K562 (cell line): ENCODE results near the gene TEX54. TPM values are rescaled to one million over a fixed set of nuclear protein-coding genes. Genes with fewer than 3 reads are reported as not detected.

ENCODE experiments used
- BCOR ChIP-seq: fragments of 450-650 bp; IDR thresholded peaks from 2 replicates; pipeline ENCODE4 v1.6.1; 2016
- BRD4 ChIP-seq: fragments of 200-600 bp; sonication (generic); IDR thresholded peaks from 2 replicates; pipeline ENCODE4 v1.6.1; 2017; ENCODE audit warnings: inconsistent platforms
- CHD2 ChIP-seq: IDR thresholded peaks from 2 replicates; pipeline ENCODE4 v1.6.1; 2011; ENCODE audit warnings: low read depth, low read length
- CREB1 ChIP-seq, 2 experiments: sonication (generic) in 1 of 2; formaldehyde crosslinking in 1 of 2; IDR thresholded peaks; 2 replicates each; pipeline versions ENCODE4 v1.6.1 to v1.8.0; 2012 to 2022; ENCODE audit warnings: inconsistent platforms in 1 of 2, mild to moderate bottlenecking in 1 of 2, missing genetic modification reagents in 1 of 2, moderate library complexity in 1 of 2
- E2F3 ChIP-seq: fragments of 250-450 bp; sonication (Bioruptor Pico); IDR thresholded peaks from 2 replicates; pipeline ENCODE4 v1.4.0; 2020; ENCODE audit warnings: mild to moderate bottlenecking
- ETV6 ChIP-seq, 3 experiments: fragments of 150-350 bp in 1 of 3; sonication (generic) in 1 of 3; formaldehyde crosslinking in 1 of 3; IDR thresholded peaks; 2 replicates each; pipeline versions ENCODE4 v1.6.1 to v1.8.0; 2014 to 2022; ENCODE audit warnings: borderline replicate concordance in 2 of 3, low read depth in 2 of 3, antibody characterized with exemption in 1 of 3, low read length in 1 of 3, mild to moderate bottlenecking in 1 of 3, missing genetic modification reagents in 1 of 3
- FUS ChIP-seq: fragments of 200-400 bp; formaldehyde crosslinking; optimal IDR thresholded peaks from 2 replicates; pipeline ENCODE3; 2017; ENCODE audit warnings: low read depth, low read length
- GTF2F1 ChIP-seq: IDR thresholded peaks from 2 replicates; pipeline ENCODE4 v1.6.1; 2011; ENCODE audit warnings: low read depth, low read length, improper control_type of control experiment
- HMBOX1 ChIP-seq: sonication (generic); IDR thresholded peaks from 2 replicates; pipeline ENCODE4 v1.6.1; 2016
- ILK ChIP-seq: fragments of 450-650 bp; IDR thresholded peaks from 2 replicates; pipeline ENCODE4 v1.6.1; 2016; ENCODE audit warnings: missing genetic modification characterization, low read depth, mild to moderate bottlenecking, missing compliant biosample characterization, moderate library complexity, borderline replicate concordance
- KLF16 ChIP-seq: IDR thresholded peaks from 2 replicates; pipeline ENCODE4 v1.6.1; 2016; ENCODE audit warnings: antibody characterized with exemption
- MEF2D ChIP-seq: conservative IDR thresholded peaks from 2 replicates; pipeline ENCODE4 v1.6.1; 2016; ENCODE audit warnings: low read depth, missing genetic modification characterization, missing compliant biosample characterization
- NCOR1 ChIP-seq: fragments of 450-650 bp; IDR thresholded peaks from 2 replicates; pipeline ENCODE4 v1.6.1; 2016; ENCODE audit warnings: mild to moderate bottlenecking, moderate library complexity
- PURB ChIP-seq: sonication (generic); formaldehyde crosslinking; IDR thresholded peaks from 2 replicates; pipeline ENCODE4 v1.9.0; 2021; ENCODE audit warnings: low read depth, mild to moderate bottlenecking, missing genetic modification reagents
- SMARCB1 ChIP-seq: IDR thresholded peaks from 2 replicates; pipeline ENCODE4 v1.6.1; 2011; ENCODE audit warnings: improper control_type of control experiment, low read depth; ENCODE audit not compliant: insufficient read length
- TFAP4 ChIP-seq: sonication (generic); formaldehyde crosslinking; IDR thresholded peaks from 2 replicates; pipeline ENCODE4 v1.8.0; 2022; ENCODE audit warnings: missing genetic modification reagents, mild to moderate bottlenecking, moderate library complexity, borderline replicate concordance
- U2AF2 ChIP-seq: fragments of 200-400 bp; formaldehyde crosslinking; optimal IDR thresholded peaks from 2 replicates; pipeline ENCODE3; 2017; ENCODE audit warnings: low read depth, mild to moderate bottlenecking, low read length
- ZBTB26 ChIP-seq: fragments of 450-650 bp; formaldehyde crosslinking; IDR thresholded peaks from 2 replicates; pipeline ENCODE4 v1.4.0; 2022; ENCODE audit warnings: missing genetic modification characterization
- ZBTB33 ChIP-seq: sonication (generic); formaldehyde crosslinking; IDR thresholded peaks from 2 replicates; pipeline ENCODE4 v1.8.1; 2023; ENCODE audit warnings: mild to moderate bottlenecking, missing genetic modification reagents
- polyA plus RNA-seq, 8 experiments: library from polyadenylated mRNA; depleted of rRNA in 4 of 8; stranded (reverse) in 5 of 8; unstranded in 3 of 8; fragments of >200 nt; fragmentation: Nextera tagmentation in 2 of 8; fragmentation: Illumina TruSeq in 1 of 8; extraction: Ambion mirVana in 2 of 8; extraction: Trizol in 1 of 8; gene quantifications; 2 replicates each; pipeline versions ENCODE4 v1.2.1 to v1.2.3, GENCODE V29; 2011 to 2014; ENCODE audit warnings: inconsistent platforms in 1 of 8, missing spikeins in 1 of 8
- total RNA-seq, 7 experiments: library from RNA; depleted of rRNA in 6 of 7; stranded (reverse); fragments of >200 nt in 6 of 7; fragmentation: Illumina TruSeq in 2 of 7; extraction: Trizol in 2 of 7; gene quantifications; 2 replicates each; pipeline versions ENCODE4 v1.2.1 to v1.2.3, GENCODE V29; 2011 to 2021; ENCODE audit warnings: low replicate concordance in 1 of 7

The TEX54 gene
- total and polyA plus RNA-seq, 9 of the 15 experiments (the other 6 are each of a cell fraction or from before 2014, with no cell fraction given): not detected

GRCh38 chr11:62850911-62851806 is 18.5 kb upstream of the TEX54 start (continued):
- TF ChIP-seq ZBTB33 (CRISPR knock-in tag): no peak
- TF ChIP-seq CHD2: peak; percentile 8; the same call in 1 of the 2 replicates
- TF ChIP-seq PURB (CRISPR knock-in tag): no peak
- no peak; the same call in 1 of the 2 replicates for TF ChIP-seq KLF16
- no peak; the same call in none of the 2 replicates for TF ChIP-seq TFAP4 (CRISPR knock-in tag)
- peak in 1 of 2 experiments; percentile 28; a peak in 1 of 4 replicates for TF ChIP-seq ETV6 (IDR thresholded peaks at IDR 0.05; ENCODE audit: borderline replicate concordance in 1 of 2, low read depth in 2 of 2, low read length in 1 of 2)
- TF ChIP-seq ETV6 (CRISPR knock-in tag; IDR thresholded peaks at IDR 0.05; ENCODE audit: borderline replicate concordance): no peak
- TF ChIP-seq E2F3: no peak
- TF ChIP-seq HMBOX1: peak; percentile 94
- 0 out of 2 replicates have a peak, but pooled peaks have one; percentile 32 for TF ChIP-seq MEF2D
- no peak for TF ChIP-seq GTF2F1
- no peak for TF ChIP-seq BRD4
- peak; percentile 65 for TF ChIP-seq NCOR1
- TF ChIP-seq CREB1 (IDR thresholded peaks at IDR 0.05): peak; percentile 68
- TF ChIP-seq CREB1 (CRISPR knock-in tag; IDR thresholded peaks at IDR 0.05): no peak
- TF ChIP-seq BCOR: no peak
- TF ChIP-seq SMARCB1: no peak
- TF ChIP-seq ILK: no peak
- no peak for TF ChIP-seq ZBTB26 (CRISPR knock-in tag)
- no peak for TF ChIP-seq FUS
- TF ChIP-seq U2AF2: no peak
